SU-DHL-6 (cell line): ENCODE data around the gene P2RY6.

Experiments used
- CTCF ChIP-seq: fragments of 200-600 bp; sonication (generic); IDR thresholded peaks from one replicate; pipeline ENCODE4 v1.5.1; 2017; ENCODE audit warnings: antibody characterized with exemption, mild to moderate bottlenecking, low read length, moderate library complexity; ENCODE audit not compliant: insufficient read depth, poor library complexity, severe bottlenecking
- EZH2phosphoT487 ChIP-seq: fragments of 200-600 bp; sonication (generic), shearing (Covaris generic); conservative IDR thresholded peaks from 2 replicates; pipeline ENCODE4 v1.6.1; 2018; ENCODE audit warnings: mild to moderate bottlenecking, antibody characterized with exemption, low read length, moderate library complexity, mixed read lengths

- TF ChIP-seq CTCF = no peak
- no peak for TF ChIP-seq EZH2phosphoT487
Observed at GRCh38 chr11:73338279-73338678, 66.1 kb downstream of the P2RY6 start.
